Measurements from ENCODE around the gene GRHL1.
A peak's percentile ranks its signal among the peaks of the same experiment; 100 is the strongest.

GRHL1 gene

DNA sequence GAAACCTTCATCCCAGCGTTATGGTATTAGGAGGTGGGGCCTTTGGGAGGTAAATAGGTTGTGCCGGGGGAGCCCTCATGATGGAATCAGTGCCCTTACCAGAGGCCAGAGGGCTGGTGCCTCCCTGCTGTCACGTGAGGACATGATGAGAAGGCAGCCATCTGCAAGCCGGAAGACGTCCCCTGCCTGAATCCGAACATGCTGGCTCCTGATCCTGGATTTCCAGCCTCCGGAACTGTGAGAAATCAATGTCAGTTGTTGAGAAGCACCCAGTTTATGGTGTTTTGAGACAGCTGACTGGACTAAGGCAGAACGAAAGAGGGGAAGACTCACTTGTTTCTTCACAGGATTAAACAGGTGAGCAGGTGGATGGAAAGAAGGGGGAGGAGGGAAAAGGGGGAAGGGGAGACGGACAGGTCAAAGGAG lies 78.8 kb downstream of the GRHL1 start:
- DNase-seq, result peak; percentile 86

DNA sequence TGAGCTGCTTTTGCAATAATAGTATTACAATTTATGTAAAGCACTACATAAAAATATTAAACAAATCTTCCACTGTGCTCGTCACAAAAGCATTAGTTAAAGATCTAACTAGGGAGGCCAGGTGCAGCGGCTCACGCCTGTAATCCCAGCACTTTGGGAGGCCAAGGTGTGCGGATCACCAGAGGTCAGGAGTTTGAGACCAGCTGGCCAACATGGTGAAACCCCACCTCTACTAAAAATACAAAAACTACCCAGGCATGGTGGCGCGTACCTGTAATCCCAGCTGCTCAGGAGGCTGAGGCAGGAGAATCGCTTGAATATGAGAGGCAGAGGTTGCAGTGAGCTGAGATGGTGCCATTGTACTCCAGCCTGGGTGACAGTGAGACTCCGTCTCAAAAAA lies 79.3 kb downstream of the GRHL1 start:
- DNase-seq, result peak; percentile 38

DNA sequence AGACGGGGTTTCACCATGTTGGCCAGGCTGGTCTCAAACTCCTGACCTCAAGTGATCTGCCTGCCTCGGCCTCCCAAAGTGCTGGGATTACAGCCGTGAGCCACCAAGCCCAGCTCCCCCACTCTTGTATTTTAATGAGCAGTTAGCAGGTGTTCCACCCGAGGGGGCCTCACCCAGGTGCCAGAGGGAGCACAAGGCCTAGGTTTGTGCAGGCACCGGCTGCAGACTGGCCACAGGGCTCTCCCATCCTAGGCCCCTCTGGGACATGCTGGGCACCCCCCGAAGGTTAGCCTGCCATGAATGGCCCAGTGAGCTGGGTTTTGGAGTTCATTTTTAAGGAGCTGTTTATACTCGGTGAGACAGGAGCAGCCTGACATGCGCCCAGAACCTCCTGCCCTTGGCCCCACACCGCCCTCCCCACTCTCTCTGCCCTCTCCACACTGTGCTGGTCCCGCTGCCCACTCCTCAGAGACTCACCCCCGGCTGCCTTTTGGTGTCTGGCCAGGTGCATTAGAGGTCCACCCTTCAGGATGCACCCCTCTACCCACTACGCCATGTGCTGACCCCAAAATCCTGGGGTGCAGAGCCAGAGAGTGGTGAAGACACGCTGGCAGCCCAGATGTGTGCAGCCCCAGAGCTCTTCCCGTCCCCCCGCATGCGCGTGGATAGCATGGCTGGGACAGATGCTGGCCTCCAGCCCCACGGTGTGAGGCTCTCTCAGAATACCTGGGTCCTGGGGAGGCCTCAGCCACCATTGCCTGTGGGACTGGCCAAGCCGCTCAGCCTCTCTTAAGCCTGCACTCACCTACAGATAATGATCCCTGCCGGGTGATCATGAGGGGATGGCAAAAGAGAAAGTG lies 80.6 kb downstream of the GRHL1 start:
- no peak for DNase-seq

DNA sequence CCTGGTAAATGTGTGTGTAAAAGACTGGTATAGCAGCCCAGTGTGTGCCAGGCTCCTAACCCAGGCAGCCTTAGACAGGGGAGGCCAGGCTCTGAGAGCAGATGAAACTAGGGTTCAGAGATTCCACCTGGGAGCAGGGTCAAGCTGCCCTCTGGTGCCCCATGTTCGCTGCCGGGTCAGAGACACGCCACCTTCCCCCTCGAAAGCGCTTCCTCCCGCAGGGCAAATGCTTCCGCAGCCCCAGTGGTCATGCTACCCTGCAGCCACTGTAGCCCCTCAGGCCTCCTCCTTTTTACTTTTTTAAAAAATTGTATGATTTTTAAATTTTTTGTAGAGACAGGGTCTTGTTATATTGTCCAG lies 81.2 kb downstream of the GRHL1 start:
- DNase-seq, result no peak

DNA sequence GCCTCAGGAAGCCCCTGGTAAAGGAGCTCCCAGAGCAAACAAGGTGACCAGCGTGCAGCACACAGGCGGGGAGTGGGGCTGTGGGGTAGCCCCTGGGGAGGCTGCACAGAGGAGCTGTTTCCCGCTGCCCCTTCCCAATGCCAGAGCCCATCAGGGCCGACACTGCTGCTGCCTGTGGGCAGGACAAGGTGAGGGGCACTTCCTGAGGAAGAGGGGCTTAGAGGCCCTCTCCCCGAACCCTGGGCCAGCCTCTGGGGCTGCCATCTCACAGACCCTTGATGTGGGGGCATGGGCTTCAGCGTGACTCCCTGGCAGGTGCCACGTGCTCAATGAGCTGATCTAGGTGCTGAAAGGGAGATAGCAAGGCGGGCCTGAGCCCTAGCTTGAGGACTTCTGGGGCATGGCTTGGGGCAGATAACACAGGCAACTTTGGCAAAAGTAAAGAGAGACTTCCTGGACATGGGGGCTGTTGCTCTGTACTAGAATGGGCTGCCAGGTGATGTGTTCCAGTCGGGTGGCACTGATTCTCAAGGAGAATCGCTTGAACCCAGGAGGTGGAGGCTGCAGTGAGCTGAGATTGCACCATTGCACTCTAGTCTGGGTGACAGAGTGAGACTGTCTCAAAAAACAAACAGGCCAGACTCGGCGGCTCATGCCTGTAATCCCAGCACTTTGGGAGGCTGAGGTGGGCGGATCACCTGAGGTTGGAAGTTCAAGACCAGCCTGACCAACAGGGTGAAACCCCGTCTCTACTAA lies 81.9 kb downstream of the GRHL1 start:
- no peak for DNase-seq

DNA sequence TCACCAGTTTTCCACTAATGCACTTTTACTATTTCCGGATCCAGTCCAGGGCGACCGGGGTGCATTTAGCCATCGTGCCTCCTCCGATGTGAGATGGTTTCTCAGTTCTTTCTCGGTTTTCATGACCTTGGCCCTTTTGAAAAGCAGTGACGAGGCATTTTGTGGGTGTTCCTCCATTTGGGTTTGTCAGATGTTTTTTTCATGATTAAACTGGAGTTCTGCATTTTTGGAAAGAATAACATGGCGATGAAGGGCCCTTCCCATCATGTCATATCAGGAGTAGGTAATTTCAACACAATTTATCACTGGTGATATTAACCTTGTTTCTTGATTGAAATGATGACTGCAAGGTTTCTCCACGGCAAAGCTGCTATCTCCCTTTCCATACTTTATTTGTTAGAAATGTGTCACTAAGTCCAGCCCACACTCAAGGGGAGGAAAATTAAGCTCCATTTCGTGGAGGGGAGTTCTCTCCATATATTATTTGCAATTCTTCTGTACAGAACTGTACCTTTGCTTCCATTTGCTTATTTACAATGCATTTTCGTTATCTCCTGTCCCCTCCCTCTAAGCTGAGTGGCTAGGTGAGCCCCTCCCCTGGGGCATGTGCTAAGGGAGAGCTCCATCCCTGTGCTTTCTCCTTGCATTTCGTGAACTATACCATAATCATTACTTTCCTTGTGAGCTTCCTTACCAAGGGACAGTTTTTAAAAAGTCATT lies 83.0 kb downstream of the GRHL1 start:
- DNase-seq, result no peak

DNA sequence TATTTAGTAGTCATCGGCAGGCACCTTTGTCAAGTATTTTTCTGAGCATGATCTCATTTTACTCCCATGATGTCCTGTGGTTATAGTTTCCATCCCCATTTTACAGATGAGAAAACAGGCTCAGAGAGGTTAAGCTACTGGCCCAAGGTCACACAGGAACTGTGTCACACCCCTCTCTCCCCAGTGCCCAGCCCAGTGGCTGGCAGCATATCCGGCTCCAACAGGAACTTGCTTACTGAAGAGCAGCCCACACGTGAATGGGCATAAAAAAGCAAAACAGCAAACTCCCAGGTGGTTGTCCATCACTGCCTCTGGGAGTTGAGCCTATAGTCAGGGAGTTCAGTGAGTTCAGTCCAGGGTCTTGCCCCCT lies 83.5 kb downstream of the GRHL1 start:
- no peak for DNase-seq

DNA sequence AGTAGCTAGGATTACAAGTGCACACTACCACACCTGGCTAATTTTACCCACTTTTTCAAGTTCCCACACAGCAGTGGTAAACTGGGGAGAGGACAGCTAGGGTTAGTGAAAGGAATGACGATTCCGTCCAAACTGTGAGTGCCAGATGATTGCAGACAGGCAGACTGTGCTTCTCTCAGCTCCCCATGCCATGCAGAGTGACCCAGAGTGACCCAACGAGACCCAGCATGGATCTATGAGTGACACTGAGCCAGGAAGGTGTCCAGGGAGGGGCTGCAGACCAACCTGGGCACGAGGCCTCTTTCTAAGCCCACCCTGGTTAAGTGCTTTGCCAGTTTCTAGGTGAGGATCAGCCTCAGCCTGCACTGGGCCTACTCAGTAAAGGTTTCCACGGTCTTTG lies 84.1 kb downstream of the GRHL1 start:
- no peak for DNase-seq

DNA sequence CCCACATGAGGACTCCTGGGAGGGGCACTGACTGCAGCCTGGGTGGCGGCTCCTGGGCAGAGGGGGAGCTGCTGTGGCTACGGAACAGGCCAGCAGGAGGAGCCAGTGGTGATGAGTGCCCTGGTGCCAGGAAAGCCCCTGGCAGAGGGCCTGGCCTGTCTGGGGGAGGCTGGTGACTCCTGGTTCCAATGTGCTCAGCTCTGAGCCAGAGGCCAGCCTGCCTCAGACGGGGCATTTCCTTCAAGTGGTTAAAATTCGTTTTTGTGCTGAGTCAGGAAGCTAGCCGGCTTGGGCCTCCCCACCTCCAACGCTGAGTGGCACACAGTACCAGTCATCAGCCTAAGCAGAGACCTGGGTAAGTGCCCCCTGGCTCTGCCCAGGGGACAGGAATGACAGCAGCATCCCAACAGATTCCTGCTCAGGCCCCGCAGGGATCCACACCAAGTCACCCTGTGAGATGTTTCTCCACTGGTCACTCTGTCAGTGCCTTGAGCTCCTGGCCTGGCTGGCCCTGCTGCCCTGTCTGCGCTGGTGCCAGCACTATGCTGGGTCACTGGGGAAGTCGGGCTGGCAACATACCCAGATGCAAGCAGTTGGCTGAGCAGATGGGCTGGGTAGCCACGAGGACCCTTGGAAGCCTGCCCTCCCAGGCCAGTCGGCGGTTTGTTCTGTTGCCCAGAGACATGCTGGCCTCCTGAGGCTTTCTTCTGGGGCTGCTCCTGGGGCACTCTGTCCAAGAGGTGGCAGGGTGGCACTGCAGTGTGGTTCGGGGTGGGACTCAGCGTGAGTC lies 84.8 kb downstream of the GRHL1 start:
- peak; percentile 10 for DNase-seq

DNA sequence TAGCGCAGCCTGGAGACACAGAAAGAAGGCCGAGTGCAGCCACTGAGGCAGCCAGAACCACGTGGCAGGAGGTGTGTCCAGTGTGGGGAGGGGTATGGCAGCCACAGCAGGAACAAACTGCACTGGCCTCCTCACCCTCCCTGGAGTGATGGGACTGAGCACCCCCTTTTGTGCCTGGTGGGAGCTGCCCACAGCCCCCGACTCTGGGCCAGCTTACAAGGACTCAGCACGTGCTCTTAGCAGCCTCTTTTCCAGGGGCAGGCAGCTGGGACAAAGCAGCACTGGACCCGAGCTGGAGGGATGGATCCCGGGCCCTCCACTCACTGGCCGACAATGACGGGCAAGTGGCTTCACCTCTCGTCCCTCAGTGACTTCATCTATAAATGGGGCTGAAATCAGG lies 86.6 kb downstream of the GRHL1 start:
- no peak for DNase-seq

DNA sequence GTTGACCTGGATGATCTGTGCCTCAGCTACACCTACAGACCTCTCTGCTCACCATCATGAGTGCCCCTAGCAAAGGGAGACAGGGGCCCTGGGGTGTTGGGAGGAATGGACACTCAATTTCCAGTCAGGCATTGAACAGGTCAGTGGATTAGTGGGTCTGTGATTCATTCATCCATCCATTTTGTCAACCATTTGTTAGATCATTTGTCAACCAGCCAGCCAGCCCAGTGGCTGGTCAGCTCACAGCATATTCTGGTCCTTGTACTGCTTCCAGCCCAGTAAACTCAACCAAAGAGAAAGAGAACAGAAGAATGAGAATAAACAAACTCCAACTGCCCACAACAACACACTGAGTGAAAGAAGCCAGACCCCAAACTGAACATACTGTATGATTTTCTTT lies 87.2 kb downstream of the GRHL1 start:
- no peak for DNase-seq

DNA sequence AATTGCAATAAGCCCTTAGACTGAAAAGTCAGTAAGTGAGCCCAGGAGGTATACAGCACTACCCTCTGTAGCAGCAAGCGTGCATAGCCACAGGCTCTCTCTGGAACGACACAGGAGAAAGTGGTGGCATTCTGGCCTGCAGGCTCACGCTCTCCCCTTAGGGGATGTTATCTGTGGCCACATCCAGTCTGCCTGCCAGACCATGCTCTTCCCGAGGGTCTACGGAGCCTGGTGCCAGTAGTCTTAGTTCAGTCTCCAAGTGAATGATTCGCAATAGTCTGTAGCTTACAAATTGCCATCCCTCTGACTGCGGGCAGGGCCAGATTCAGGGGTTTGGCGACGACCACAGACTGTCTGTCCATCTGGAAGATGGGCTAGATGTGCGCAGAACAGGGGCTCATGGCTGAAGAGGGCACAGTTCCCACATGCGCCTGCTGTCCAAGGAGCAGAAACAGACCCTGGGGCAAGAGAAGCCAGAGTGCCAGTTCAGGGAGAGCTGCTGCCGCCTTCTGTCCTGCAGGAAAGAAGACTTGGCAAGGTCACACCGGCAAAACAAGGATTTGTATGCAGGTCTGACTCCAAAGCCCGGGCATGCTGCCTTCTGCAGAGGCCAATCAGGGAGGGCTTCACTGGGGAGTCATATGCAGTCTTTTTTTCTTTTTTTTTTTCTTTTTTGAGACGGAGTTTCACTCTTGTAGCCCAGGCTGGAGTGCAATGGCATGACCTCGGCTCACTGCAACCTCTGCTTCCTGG lies 88.3 kb downstream of the GRHL1 start:
- no peak for DNase-seq

DNA sequence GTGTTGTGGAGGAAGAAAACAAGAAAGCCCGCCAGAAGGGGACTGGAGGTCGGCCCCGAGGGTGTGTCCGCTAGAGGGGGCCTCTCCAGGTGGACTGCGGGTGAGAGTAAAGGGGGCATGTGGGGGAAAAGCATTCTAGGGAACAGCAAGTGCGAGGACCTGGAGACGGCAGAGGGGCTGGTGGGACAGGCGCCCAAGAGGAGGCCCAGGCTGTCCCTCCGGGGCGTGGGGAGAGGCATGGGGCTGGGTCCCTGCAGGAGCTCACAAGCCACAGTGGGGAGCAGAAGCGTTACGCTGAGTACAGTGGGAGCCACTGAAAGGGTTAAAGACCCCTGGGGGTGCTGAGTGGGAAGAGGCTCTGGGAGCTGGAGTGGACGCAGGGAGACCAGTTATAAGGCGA lies 90.2 kb downstream of the GRHL1 start:
- DNase-seq, result no peak

DNA sequence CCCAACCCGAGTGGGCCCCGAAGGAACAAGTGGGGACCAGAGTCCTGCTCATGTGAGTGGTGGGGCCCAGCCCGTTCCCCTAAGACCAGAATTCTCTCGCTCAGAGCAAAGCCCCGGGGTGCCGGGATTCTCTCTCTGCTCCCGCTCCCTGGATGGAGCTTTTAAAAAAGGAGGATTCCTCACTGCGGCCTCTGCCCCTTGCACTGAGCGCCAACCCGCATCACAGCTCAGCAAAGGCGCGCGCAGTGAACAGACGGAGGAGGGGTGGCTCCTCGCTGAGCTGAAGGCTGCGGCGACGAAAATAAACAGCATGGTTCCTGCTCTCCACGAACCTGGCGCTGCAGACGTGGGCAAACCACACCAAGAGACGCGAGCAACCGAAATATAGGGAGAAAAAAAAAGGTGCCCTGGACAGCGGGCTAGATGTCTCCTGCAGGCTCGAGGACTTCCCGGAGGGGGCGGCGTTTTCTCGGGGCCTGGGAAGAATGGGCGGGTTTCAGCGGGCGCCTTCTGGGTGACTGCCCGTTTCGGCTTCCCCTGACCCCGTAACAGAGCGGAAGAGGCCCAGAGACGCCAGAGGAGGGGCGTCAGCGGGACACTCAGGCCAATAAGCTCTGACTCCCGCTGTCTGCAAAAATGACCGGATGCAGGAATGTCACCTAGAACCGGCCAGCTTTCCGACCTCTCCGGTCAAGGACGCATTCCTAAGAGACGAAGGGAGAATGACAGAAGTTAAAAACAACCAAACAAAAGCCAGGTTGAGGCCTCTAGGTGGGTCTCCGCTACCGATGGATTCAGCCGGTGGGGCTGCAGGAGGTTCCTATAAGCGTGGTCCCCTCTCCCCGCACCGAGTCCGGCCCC lies 91.0 kb downstream of the GRHL1 start:
- DNase-seq, result peak; percentile 82

DNA sequence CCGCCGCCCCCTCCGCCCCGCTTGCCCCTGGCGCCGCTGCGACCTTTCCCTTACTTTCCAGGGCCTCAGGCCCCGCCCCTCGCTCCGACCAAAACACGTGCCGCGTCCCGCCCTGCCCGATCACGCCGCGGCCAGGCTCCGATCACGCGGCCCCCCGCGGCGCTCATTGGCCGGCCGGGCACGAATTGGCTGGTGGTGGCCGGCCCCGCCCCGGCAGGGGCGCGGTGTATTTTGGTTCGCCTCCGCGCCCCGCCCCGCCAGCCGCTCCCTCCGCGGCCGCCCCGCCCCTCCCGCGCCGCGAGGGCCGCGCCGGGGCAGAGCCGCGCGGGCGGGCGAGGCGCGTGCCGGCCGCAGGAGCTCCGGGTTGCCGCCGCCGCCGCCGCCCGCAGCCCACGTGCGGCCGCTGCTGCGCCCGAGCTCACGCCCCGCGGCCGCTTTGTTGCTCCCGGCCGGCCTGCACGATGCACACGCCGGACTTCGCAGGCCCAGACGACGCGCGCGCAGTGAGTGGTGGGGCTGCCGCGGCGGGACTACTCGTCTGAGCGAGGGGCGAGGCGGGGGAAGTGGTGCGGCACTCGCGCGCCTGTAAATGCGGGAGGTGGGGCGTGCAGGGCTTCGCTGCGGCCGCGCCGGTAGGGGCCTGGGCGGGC lies 91.9 kb downstream of the GRHL1 start, which contains the start of gene KLF11:
Gene KLF11, plus strand, starts transcription at position 295 of the 650 bp plus-strand sequence. Its CDS starts 167 bp downstream, at position 462.
- peak; percentile 94 for DNase-seq

DNA sequence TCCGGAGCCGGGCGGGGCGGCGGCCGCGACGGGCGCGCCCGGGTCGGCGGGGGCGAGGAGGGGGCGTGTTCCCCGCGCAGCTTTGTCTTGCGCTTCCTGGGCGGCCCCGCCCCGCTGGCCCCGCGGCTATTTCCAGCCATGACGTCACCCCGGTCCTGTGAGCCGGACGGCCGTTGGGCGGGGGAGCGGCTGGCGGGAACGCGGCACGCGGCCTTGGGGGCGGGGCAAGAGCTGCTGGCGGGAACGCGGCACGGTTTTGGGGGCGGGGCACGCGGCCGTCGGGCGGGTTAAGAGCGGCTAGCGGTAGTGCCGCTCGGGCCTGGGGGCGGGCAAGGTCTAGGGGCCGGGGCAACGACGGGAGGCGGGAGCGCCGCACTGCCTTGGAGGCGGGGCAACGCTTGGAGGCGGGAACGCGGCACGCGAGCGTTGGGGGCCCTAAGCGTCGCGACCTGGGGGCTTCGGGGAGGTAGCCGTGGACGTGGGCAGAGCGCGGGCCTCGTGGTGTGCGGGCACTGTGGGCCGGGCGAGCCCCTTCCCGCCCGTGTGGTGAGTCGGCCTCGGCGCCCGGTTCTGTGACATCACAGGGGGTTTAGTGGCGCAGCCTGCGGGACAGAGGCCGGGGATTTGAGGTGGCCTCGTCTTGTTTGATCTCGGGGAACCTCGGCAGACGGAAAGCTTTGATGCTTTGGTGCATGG lies 92.6 kb downstream of the GRHL1 start:
- peak; percentile 96 for DNase-seq

DNA sequence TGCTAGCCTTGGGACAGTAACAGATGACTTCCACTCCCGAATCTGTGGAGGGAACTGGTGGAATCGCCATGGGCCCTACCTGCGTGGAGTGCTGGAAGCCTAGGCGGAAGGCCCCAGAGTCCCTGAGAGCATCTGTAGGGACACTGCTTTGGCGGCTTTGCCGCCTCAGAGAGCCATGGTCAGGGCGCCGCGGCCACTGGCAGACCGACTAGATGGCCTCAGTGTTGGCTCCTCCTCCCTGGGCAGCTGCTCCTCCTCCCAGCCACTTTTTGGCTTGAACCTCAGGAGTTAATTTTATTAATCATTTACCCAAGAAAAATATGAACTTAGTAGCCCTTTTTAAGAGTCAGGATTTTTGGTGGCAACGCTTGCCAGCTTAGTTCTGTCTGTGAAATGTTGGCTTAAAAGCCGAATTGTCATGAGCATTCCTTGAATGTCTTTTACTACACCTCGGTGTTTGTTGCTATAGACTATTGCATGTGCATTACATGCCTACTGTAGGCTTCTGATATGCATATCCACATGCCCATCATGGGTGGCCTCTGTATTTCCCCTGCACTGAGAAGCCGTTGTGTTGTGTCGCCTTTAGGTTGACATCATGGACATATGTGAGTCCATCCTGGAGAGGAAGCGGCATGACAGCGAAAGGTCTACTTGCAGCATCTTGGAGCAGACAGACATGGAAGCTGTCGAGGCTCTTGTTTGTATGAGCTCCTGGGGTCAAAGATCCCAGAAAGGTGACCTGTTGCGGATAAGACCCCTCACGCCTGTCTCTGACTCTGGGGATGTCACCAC lies 94.3 kb downstream of the GRHL1 start:
- DNase-seq, result peak; percentile 21

DNA sequence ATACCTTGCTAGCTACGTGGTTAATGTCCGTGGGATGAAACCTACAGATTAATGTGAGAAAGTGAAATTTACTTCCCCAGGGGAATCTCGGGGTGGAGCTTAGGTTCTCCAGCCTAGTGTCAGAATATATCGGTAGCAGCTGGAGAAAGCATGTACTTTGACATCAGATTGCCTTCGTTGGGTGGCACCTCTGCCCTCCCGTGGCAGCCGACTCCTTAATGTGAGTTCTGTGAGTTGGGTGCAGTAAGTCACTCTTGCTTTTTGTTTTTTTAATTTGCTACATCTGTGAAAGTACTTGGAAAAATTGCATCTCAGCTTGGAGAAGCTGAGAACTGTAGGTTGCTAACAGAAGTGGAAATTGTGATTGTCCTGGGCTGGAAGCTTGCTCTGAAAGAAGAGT lies 95.4 kb downstream of the GRHL1 start:
- no peak for DNase-seq
